Endothelial cell of umbilical vein (primary cell): ENCODE measurements around the gene OXTR. TPM values are rescaled to one million over a fixed set of nuclear protein-coding genes. Genes with fewer than 3 reads are reported as not detected.

Experiments
- BruUV-seq: library from RNA; stranded (reverse); fragments of 400-500 nt; replicated peaks from 2 replicates; lab custom pipeline; 2021; lab: Mats Ljungman, UMichigan
- CTCF ChIA-PET: fragments of 300-600, 350-600 bp; sonication (Branson Sonifier 250); formaldehyde crosslinking; loops from one replicate; lab custom pipeline; 2021; ENCODE audit warnings: antibody characterized with exemption, inconsistent platforms; lab: Charles Lee
- POLR2A ChIA-PET: fragments of 300-600, 350-600 bp; sonication (Branson Sonifier 250); formaldehyde crosslinking; loops from one replicate; lab custom pipeline; 2021; ENCODE audit warnings: antibody characterized with exemption, inconsistent platforms; lab: Charles Lee
- DNase-seq: peaks from one replicate; pipeline ENCODE4 v3.0.0-alpha.2; 2011; ENCODE audit warnings: low read depth, low spot score
- FAIRE-seq: peaks from 2 replicates; lab custom pipeline; 2011; peaks lifted over from hg19 to GRCh38; lab: Jason Lieb, UNC
- H2AFZ ChIP-seq: 2 replicates; pipeline ENCODE4 v1.6.0; 2012; ENCODE audit warnings: low read depth, low read length, control low read depth, inconsistent platforms
- H3K27ac ChIP-seq: 2 replicates; pipeline ENCODE4 v1.5.1; 2011; ENCODE audit warnings: low read depth, mild to moderate bottlenecking, control low read depth, low read length, moderate library complexity; ENCODE audit not compliant: insufficient read depth
- H3K27me3 ChIP-seq, 2 experiments: 2 replicates each; pipeline versions ENCODE4 v1.6.0 to v1.6.1; 2011; ENCODE audit warnings: low read length in 2 of 2, mixed read lengths in 1 of 2; ENCODE audit not compliant: control insufficient read depth in 2 of 2, insufficient read depth in 2 of 2
- H3K36me3 ChIP-seq, 2 experiments: 2 replicates in 1 of 2; 3 replicates in 1 of 2; pipeline ENCODE4 v1.5.1; 2011; ENCODE audit warnings: low read length in 2 of 2, mild to moderate bottlenecking in 1 of 2, moderate library complexity in 1 of 2; ENCODE audit not compliant: control insufficient read depth in 2 of 2, insufficient read depth in 2 of 2; ENCODE audit errors: extremely low read depth in 1 of 2
- H3K4me1 ChIP-seq: 3 replicates; pipeline ENCODE4 v1.5.1; 2011; ENCODE audit warnings: mild to moderate bottlenecking, low read length; ENCODE audit not compliant: control insufficient read depth, insufficient read depth; ENCODE audit errors: extremely low read depth
- H3K4me2 ChIP-seq: 2 replicates; pipeline ENCODE4 v1.6.1; 2011; ENCODE audit warnings: low read length, control low read depth, mixed read lengths; ENCODE audit not compliant: insufficient read depth
- H3K4me3 ChIP-seq, 3 experiments: fragments of 200-600 bp in 1 of 3; sonication (generic), shearing (Covaris generic) in 1 of 3; replicated peaks in 1 of 3; 2 replicates each; pipeline ENCODE4 v1.5.1; 2011 to 2016; ENCODE audit warnings: control low read depth in 3 of 3, low read length in 3 of 3, mild to moderate bottlenecking in 2 of 3, inconsistent platforms in 1 of 3, low read depth in 1 of 3, moderate library complexity in 1 of 3; ENCODE audit not compliant: insufficient read depth in 1 of 3
- H3K79me2 ChIP-seq: 2 replicates; pipeline ENCODE4 v1.6.0; 2012; ENCODE audit warnings: low read length, inconsistent platforms; ENCODE audit not compliant: control insufficient read depth, insufficient read depth
- H3K9ac ChIP-seq: replicated peaks from 2 replicates; pipeline ENCODE3; 2011; ENCODE audit warnings: low read length, control low read depth; ENCODE audit not compliant: insufficient read depth; ENCODE audit errors: extremely low read depth
- H3K9me1 ChIP-seq: replicated peaks from 3 replicates; pipeline ENCODE4 v1.6.0; 2011; ENCODE audit warnings: mild to moderate bottlenecking, low read length; ENCODE audit not compliant: control insufficient read depth, insufficient read depth; ENCODE audit errors: extremely low read depth
- H3K9me3 ChIP-seq: replicated peaks from 2 replicates; pipeline ENCODE4 v1.5.1; 2012; ENCODE audit warnings: low read length, inconsistent platforms; ENCODE audit not compliant: control insufficient read depth, insufficient read depth
- H4K20me1 ChIP-seq: replicated peaks from 2 replicates; pipeline ENCODE3; 2011; ENCODE audit warnings: mild to moderate bottlenecking, low read length; ENCODE audit not compliant: control insufficient read depth, insufficient read depth; ENCODE audit errors: extremely low read depth
- CTCF ChIP-seq, 2 donors: IDR thresholded peaks; 1 replicate in 1 of 2; 2 replicates in 1 of 2; pipeline ENCODE4 v1.5.1; 2011; ENCODE audit warnings: low read length in 2 of 2, mild to moderate bottlenecking in 2 of 2, moderate library complexity in 2 of 2, control low read depth in 1 of 2, inconsistent platforms in 1 of 2, low read depth in 1 of 2; ENCODE audit not compliant: insufficient read depth in 1 of 2; ENCODE audit errors: extremely low read depth in 1 of 2
- EZH2 ChIP-seq: IDR thresholded peaks from 2 replicates; pipeline ENCODE4 v1.6.1; 2012; ENCODE audit warnings: borderline replicate concordance, low read depth, mild to moderate bottlenecking, moderate library complexity, low read length, inconsistent platforms; ENCODE audit not compliant: severe bottlenecking
- FOS ChIP-seq: IDR thresholded peaks from 2 replicates; pipeline ENCODE4 v1.6.1; 2011; ENCODE audit warnings: mild to moderate bottlenecking, low read length, moderate library complexity, borderline replicate concordance; ENCODE audit not compliant: insufficient read depth
- GATA2 ChIP-seq: IDR thresholded peaks from 2 replicates; pipeline ENCODE4 v1.7.0; 2011; ENCODE audit warnings: low read depth, mild to moderate bottlenecking, moderate library complexity, mixed read lengths, low read length; ENCODE audit not compliant: insufficient read length, insufficient read depth
- JUN ChIP-seq: IDR thresholded peaks from 2 replicates; pipeline ENCODE4 v1.6.1; 2011; ENCODE audit warnings: borderline replicate concordance, low read depth; ENCODE audit not compliant: insufficient read length, insufficient read depth
- MAX ChIP-seq: IDR thresholded peaks from 2 replicates; pipeline ENCODE4 v1.6.1; 2011; ENCODE audit not compliant: insufficient read depth, insufficient read length
- MYC ChIP-seq: IDR thresholded peaks from one replicate; pipeline ENCODE4 v1.6.1; 2011; ENCODE audit warnings: mild to moderate bottlenecking, low read depth, low read length
- POLR2A ChIP-seq: IDR thresholded peaks from 2 replicates; pipeline ENCODE4 v1.6.1; 2012; ENCODE audit warnings: low read depth, mild to moderate bottlenecking, control low read depth, low read length
- POLR2AphosphoS5 ChIP-seq: IDR thresholded peaks from 2 replicates; pipeline ENCODE4 v1.6.1; 2012; ENCODE audit warnings: low read depth, mild to moderate bottlenecking, control low read depth, low read length, moderate library complexity; ENCODE audit not compliant: insufficient read depth
- dilution Hi-C: fragments of 300-500 bp; cut with MboI; formaldehyde crosslinking; loops from one replicate; pipeline ENCODE4 v1.15.0; 2019; ENCODE audit warnings: low sequenced_read_pairs; ENCODE audit not compliant: extremely low pct_ligation_motif_present
- intact Hi-C: fragments of 100-400 bp; cut with micrococcal nuclease; formaldehyde crosslinking; loops from one replicate; pipeline ENCODE4 v1.10.0; 2022
- polyA plus RNA-seq, 4 experiments: library from polyadenylated mRNA; depleted of rRNA in 3 of 4; stranded (reverse) in 3 of 4; unstranded in 1 of 4; fragments of >200 nt; gene quantifications; 2 replicates each; pipeline versions ENCODE4 v1.2.1 to v1.2.3, GENCODE V29; 2011 to 2012; ENCODE audit warnings: missing spikeins in 1 of 4
- total RNA-seq: library from RNA; stranded (reverse); gene quantifications from 2 replicates; pipeline ENCODE4 v1.2.3, GENCODE V29; 2021

OXTR gene
- total and polyA plus RNA-seq, 2 donors (not counting 3 experiments of a cell fraction or from before 2014, with no cell fraction given), result 0.12 to 0.40 TPM

GRCh38 chr3:8765528-8765927, 3.9 kb downstream of the OXTR start:
- ChIA-PET POLR2A (no interaction called here), CTCF (interaction anchor here (1.3 kb wide), 1 partner anchor 10 kb away, joined by 5 read pairs; no protein-coding TSS in a partner anchor)
- no TSS peak for BruUV-seq

More at GRCh38 chr3:8765528-8765927, 3.9 kb downstream of the OXTR start:
- Histone ChIP-seq H3K27ac (no peak overlapping the region), H2AFZ (no peak overlapping the region), H3K9me1 (no peaks in the 10 kb centered on the region), H3K4me1 (peaks cover 16% of the 10 kb centered on the region), H3K4me3 (no peak overlapping the region), H4K20me1 (no peaks in the 10 kb centered on the region), H3K27me3 (peaks cover 24 to 28% of the 10 kb centered on the region in 2 experiments), H3K4me2 (no peak overlapping the region), H3K9ac (no peak overlapping the region), H3K36me3 (no peaks in the 10 kb centered on the region), H3K79me2 (no peaks in the 10 kb centered on the region), H3K9me3 (no peaks in the 10 kb centered on the region)
- no peak for TF ChIP-seq POLR2A
- no peak for TF ChIP-seq FOS
- no peak for TF ChIP-seq MYC
- no peak for TF ChIP-seq EZH2
- no peak for TF ChIP-seq GATA2
- no peak for TF ChIP-seq JUN
- TF ChIP-seq MAX, result no peak
- no peak for TF ChIP-seq POLR2AphosphoS5
- TF ChIP-seq CTCF (IDR thresholded peaks at IDR 0.05; ENCODE audit: extremely low read depth in 1 of 2, insufficient read depth in 1 of 2, low read depth in 1 of 2, low read length in 2 of 2), result no peak
- no peak for DNase-seq
- intact Hi-C loops, result loop anchor here (5.0 kb wide), 1 partner anchor 103 kb away; no protein-coding TSS in a partner anchor
- dilution Hi-C loops, result no loop called here
- FAIRE-seq, result no peak
